Panc1 (cell line): ENCODE results near the gene PHF20.

Experiments used
- POLR2AphosphoS5 ChIP-seq: IDR thresholded peaks from 2 replicates; pipeline ENCODE4 v1.6.1; 2012; ENCODE audit warnings: mild to moderate bottlenecking, low read depth, low read length, moderate library complexity
- TF ChIP-seq, protein P1 (sequence below): fragments of 450-650 bp; IDR thresholded peaks from 2 replicates; pipeline ENCODE4 v1.5.1; 2017; ENCODE audit warnings: mild to moderate bottlenecking

DNA sequence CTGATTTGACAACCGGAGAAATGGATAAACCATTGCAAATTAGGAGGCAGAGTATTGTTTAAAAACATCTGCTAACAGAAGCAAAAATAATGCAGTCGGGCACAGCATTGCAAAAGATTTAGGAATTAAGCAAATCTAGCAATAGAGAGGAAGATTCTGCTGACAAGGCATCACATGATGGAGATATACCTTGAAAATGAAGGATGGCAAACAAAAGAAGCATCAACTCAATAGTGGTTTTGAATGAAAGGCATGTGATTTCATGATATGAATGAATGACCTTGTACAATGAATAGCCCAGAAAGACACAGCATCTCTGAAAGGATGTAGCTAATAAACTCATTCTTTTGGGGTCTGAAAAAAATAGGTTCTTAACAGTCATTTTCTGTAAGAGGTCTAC lies 21.2 kb upstream of the PHF20 start:
- TF ChIP-seq, protein P1, sequence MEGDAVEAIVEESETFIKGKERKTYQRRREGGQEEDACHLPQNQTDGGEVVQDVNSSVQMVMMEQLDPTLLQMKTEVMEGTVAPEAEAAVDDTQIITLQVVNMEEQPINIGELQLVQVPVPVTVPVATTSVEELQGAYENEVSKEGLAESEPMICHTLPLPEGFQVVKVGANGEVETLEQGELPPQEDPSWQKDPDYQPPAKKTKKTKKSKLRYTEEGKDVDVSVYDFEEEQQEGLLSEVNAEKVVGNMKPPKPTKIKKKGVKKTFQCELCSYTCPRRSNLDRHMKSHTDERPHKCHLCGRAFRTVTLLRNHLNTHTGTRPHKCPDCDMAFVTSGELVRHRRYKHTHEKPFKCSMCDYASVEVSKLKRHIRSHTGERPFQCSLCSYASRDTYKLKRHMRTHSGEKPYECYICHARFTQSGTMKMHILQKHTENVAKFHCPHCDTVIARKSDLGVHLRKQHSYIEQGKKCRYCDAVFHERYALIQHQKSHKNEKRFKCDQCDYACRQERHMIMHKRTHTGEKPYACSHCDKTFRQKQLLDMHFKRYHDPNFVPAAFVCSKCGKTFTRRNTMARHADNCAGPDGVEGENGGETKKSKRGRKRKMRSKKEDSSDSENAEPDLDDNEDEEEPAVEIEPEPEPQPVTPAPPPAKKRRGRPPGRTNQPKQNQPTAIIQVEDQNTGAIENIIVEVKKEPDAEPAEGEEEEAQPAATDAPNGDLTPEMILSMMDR = no peak
- TF ChIP-seq POLR2AphosphoS5 = no peak
